HL-60 (cell line): ENCODE results near the gene TTC33.
A peak's percentile ranks its signal among the peaks of the same experiment; 100 is the strongest.

Experiments
- DNase-seq, 2 experiments: peaks; one replicate each; pipeline ENCODE4 v3.0.0-alpha.2; 2010 to 2020; ENCODE audit warnings: low read depth in 1 of 2, low spot score in 1 of 2
- H3K27ac ChIP-seq: fragments of 250-450 bp; sonication (Bioruptor Pico); replicated peaks from 2 replicates; pipeline ENCODE4 v1.5.1; 2020; ENCODE audit warnings: mild to moderate bottlenecking, moderate library complexity
- H3K27me3 ChIP-seq: fragments of 250-450 bp; sonication (Bioruptor Pico); 2 replicates; pipeline ENCODE4 v1.5.1; 2021; ENCODE audit warnings: mild to moderate bottlenecking, moderate library complexity; ENCODE audit not compliant: insufficient read depth, poor library complexity, severe bottlenecking
- H3K4me3 ChIP-seq: replicated peaks from 2 replicates; pipeline ENCODE4 v1.5.1; 2011; ENCODE audit warnings: mild to moderate bottlenecking, control low read depth, low read length; ENCODE audit not compliant: insufficient read depth
- CTCF ChIP-seq: IDR thresholded peaks from one replicate; pipeline ENCODE4 v1.5.1; 2011; ENCODE audit warnings: low read length, control low read depth, inconsistent platforms; ENCODE audit not compliant: insufficient read depth
- GABPA ChIP-seq: IDR thresholded peaks from 2 replicates; pipeline ENCODE4 v1.6.1; 2012; ENCODE audit warnings: low read depth
- POLR2AphosphoS5 ChIP-seq: IDR thresholded peaks from 2 replicates; pipeline ENCODE4 v1.6.1; 2012; ENCODE audit warnings: low read depth
- REST ChIP-seq: IDR thresholded peaks from 2 replicates; pipeline ENCODE4 v1.6.1; 2012; ENCODE audit warnings: low read depth; ENCODE audit not compliant: insufficient replicate concordance
- SPI1 ChIP-seq: IDR thresholded peaks from 2 replicates; pipeline ENCODE4 v1.6.1; 2012; ENCODE audit warnings: low read depth, mild to moderate bottlenecking, borderline replicate concordance

TTC33 gene

GRCh38 chr5:40521925-40522324 lies 233.8 kb downstream of the TTC33 start:
- DNase-seq = peak in 1 of 2 experiments; percentile 26
- TF ChIP-seq GABPA (no peak), REST (no peak), SPI1 (no peak), POLR2AphosphoS5 (no peak), CTCF (no peak)
- no peak overlapping the region for H3K4me3 ChIP-seq

GRCh38 chr5:40521108-40521785 lies 234.5 kb downstream of the TTC33 start:
- H3K4me3 ChIP-seq = no peak overlapping the region
- H3K27me3 ChIP-seq = no peaks in the 10 kb centered on the region
- TF ChIP-seq REST (no peak), POLR2AphosphoS5 (no peak), GABPA (no peak)
- H3K27ac ChIP-seq = no peak overlapping the region
- no peak for DNase-seq

More at GRCh38 chr5:40521925-40522324, 233.8 kb downstream of the TTC33 start:
- Histone ChIP-seq H3K27me3 (no peaks in the 10 kb centered on the region), H3K27ac (no peak overlapping the region)

GRCh38 chr5:40518485-40518917 lies 237.3 kb downstream of the TTC33 start:
- no peak for TF ChIP-seq REST
- TF ChIP-seq CTCF = no peak
- TF ChIP-seq GABPA = no peak
- no peak for TF ChIP-seq POLR2AphosphoS5
- TF ChIP-seq SPI1 = no peak
- no peak overlapping the region for H3K4me3 ChIP-seq
- H3K27ac ChIP-seq = no peak overlapping the region
- H3K27me3 ChIP-seq = no peaks in the 10 kb centered on the region
- no peak for DNase-seq
